H1 (cell line): ENCODE results near the gene AHI1. TPM values are rescaled to one million over a fixed set of nuclear protein-coding genes. Genes with fewer than 3 reads are reported as not detected.

Experiments used
- CTCF ChIA-PET: fragments of 300-600 bp; sonication (Branson Sonifier 250); formaldehyde crosslinking; loops from one replicate; lab custom pipeline; 2021; ENCODE audit not compliant: partially characterized antibody; lab: Charles Lee
- POLR2A ChIA-PET: fragments of 300-600 bp; sonication (Branson Sonifier 250); formaldehyde crosslinking; loops from one replicate; lab custom pipeline; 2021; ENCODE audit warnings: inconsistent platforms; ENCODE audit not compliant: partially characterized antibody; lab: Charles Lee
- DNase-seq, 2 experiments: peaks; one replicate each; pipeline versions ENCODE4 v3.0.0 to v3.0.0-alpha.2; 2010 to 2022; ENCODE audit warnings: low spot score in 2 of 2, low read depth in 1 of 2, mixed read lengths in 1 of 2
- FAIRE-seq: peaks from 2 replicates; lab custom pipeline; 2011; peaks lifted over from hg19 to GRCh38; lab: Jason Lieb, UNC
- H2AFZ ChIP-seq: 2 replicates; pipeline ENCODE4 v1.8.1; 2012; ENCODE audit warnings: low read length, inconsistent platforms
- H2AK5ac ChIP-seq: 2 replicates; pipeline ENCODE4 v1.6.1; 2013; ENCODE audit warnings: low read depth, low read length
- H2BK120ac ChIP-seq: replicated peaks from 2 replicates; pipeline ENCODE3; 2013; ENCODE audit warnings: low read depth, low read length, inconsistent platforms
- H2BK12ac ChIP-seq: 2 replicates; pipeline ENCODE4 v1.6.1; 2013; ENCODE audit warnings: low read depth, low read length
- H2BK15ac ChIP-seq: 2 replicates; pipeline ENCODE4 v1.6.1; 2013; ENCODE audit warnings: low read length
- H2BK20ac ChIP-seq: 2 replicates; pipeline ENCODE4 v1.6.1; 2013; ENCODE audit warnings: low read length
- H2BK5ac ChIP-seq: 2 replicates; pipeline ENCODE4 v1.6.1; 2013; ENCODE audit warnings: low read depth, low read length
- H3K14ac ChIP-seq: 2 replicates; pipeline ENCODE4 v1.6.1; 2013; ENCODE audit warnings: inconsistent platforms; ENCODE audit not compliant: insufficient read length
- H3K18ac ChIP-seq: 2 replicates; pipeline ENCODE4 v1.6.1; 2013; ENCODE audit warnings: low read length; ENCODE audit errors: extremely low read depth
- H3K23ac ChIP-seq: 2 replicates; pipeline ENCODE4 v1.6.1; 2013; ENCODE audit warnings: inconsistent platforms; ENCODE audit not compliant: insufficient read length
- H3K23me2 ChIP-seq: 2 replicates; pipeline ENCODE4 v1.6.1; 2013; ENCODE audit warnings: low read depth, low read length
- H3K27ac ChIP-seq: 2 replicates; pipeline ENCODE4 v1.6.1; 2011; ENCODE audit warnings: low read depth, low read length, inconsistent platforms
- H3K27me3 ChIP-seq, 4 experiments: replicated peaks in 1 of 4; 1 replicate in 1 of 4; 2 replicates in 3 of 4; pipeline versions ENCODE4 v1.6.1 to v1.8.1; 2011 to 2013; ENCODE audit warnings: low read length in 3 of 4, mild to moderate bottlenecking in 3 of 4, inconsistent platforms in 2 of 4, mixed read lengths in 2 of 4, moderate library complexity in 1 of 4; ENCODE audit not compliant: control insufficient read depth in 3 of 4, insufficient read depth in 3 of 4; ENCODE audit errors: extremely low read depth in 1 of 4
- H3K36me3 ChIP-seq, 4 experiments: 2 replicates each; pipeline versions ENCODE4 v1.6.1 to v1.8.1; 2011 to 2013; ENCODE audit warnings: mild to moderate bottlenecking in 4 of 4, low read length in 3 of 4, moderate library complexity in 2 of 4, control low read depth in 1 of 4, inconsistent platforms in 1 of 4; ENCODE audit not compliant: insufficient read depth in 4 of 4, control insufficient read depth in 2 of 4
- H3K4ac ChIP-seq: replicated peaks from 2 replicates; pipeline ENCODE3; 2013; ENCODE audit warnings: low read length, low read depth, mixed read lengths, inconsistent platforms; ENCODE audit not compliant: insufficient read length
- H3K4me1 ChIP-seq, 4 experiments: replicated peaks in 1 of 4; 1 replicate in 1 of 4; 2 replicates in 3 of 4; pipeline versions ENCODE4 v1.6.1 to v1.8.1; 2011 to 2013; ENCODE audit warnings: low read length in 3 of 4, inconsistent platforms in 2 of 4, mixed read lengths in 1 of 4; ENCODE audit not compliant: insufficient read depth in 4 of 4, control insufficient read depth in 3 of 4
- H3K4me2 ChIP-seq, 2 experiments: 2 replicates each; pipeline versions ENCODE4 v1.6.1 to v1.8.1; 2011 to 2013; ENCODE audit warnings: low read depth in 2 of 2, low read length in 2 of 2, control low read depth in 1 of 2, inconsistent platforms in 1 of 2, mild to moderate bottlenecking in 1 of 2; ENCODE audit not compliant: insufficient read depth in 1 of 2
- H3K4me3 ChIP-seq, 4 experiments: fragments of 200-600, 300-600 bp in 1 of 4; sonication (generic), shearing (Covaris generic), sonication (Bioruptor Twin) in 1 of 4; 2 replicates each; pipeline versions ENCODE4 v1.5.1 to v1.8.1; 2011 to 2016; ENCODE audit warnings: low read length in 4 of 4, low read depth in 3 of 4, control low read depth in 2 of 4, inconsistent platforms in 2 of 4, mild to moderate bottlenecking in 2 of 4, mixed read lengths in 1 of 4, moderate library complexity in 1 of 4; ENCODE audit not compliant: insufficient read depth in 2 of 4; ENCODE audit errors: extremely low read depth in 1 of 4
- H3K56ac ChIP-seq: replicated peaks from 2 replicates; pipeline ENCODE3; 2013; ENCODE audit warnings: low read depth, mild to moderate bottlenecking, mixed read lengths, low read length, inconsistent platforms; ENCODE audit not compliant: insufficient read length
- H3K79me1 ChIP-seq: 2 replicates; pipeline ENCODE4 v1.6.1; 2013; ENCODE audit warnings: low read depth, low read length, control low read depth
- H3K79me2 ChIP-seq, 2 experiments: 2 replicates each; pipeline versions ENCODE4 v1.6.1 to v1.8.1; 2012 to 2013; ENCODE audit warnings: low read length in 2 of 2, mild to moderate bottlenecking in 2 of 2, inconsistent platforms in 1 of 2; ENCODE audit not compliant: insufficient read depth in 2 of 2, control insufficient read depth in 1 of 2
- H3K9ac ChIP-seq, 4 experiments: replicated peaks in 1 of 4; 1 replicate in 1 of 4; 2 replicates in 3 of 4; pipeline versions ENCODE4 v1.6.1 to v1.8.1; 2011 to 2013; ENCODE audit warnings: low read depth in 3 of 4, low read length in 3 of 4, control low read depth in 2 of 4, mild to moderate bottlenecking in 2 of 4, moderate library complexity in 2 of 4, inconsistent platforms in 1 of 4; ENCODE audit errors: extremely low read depth in 1 of 4
- H3K9me3 ChIP-seq, 2 experiments: 2 replicates each; pipeline versions ENCODE4 v1.6.1 to v1.8.1; 2012 to 2013; ENCODE audit warnings: mild to moderate bottlenecking in 2 of 2, moderate library complexity in 2 of 2, control low read depth in 1 of 2, inconsistent platforms in 1 of 2, low read depth in 1 of 2, low read length in 1 of 2, mixed read lengths in 1 of 2; ENCODE audit not compliant: insufficient read depth in 2 of 2
- H4K20me1 ChIP-seq, 2 experiments: replicated peaks in 1 of 2; 2 replicates each; pipeline versions ENCODE3 to v1.8.1; 2011 to 2013; ENCODE audit warnings: inconsistent platforms in 2 of 2, low read length in 2 of 2, mild to moderate bottlenecking in 1 of 2; ENCODE audit not compliant: insufficient read depth in 2 of 2, control insufficient read depth in 1 of 2
- H4K5ac ChIP-seq: 2 replicates; pipeline ENCODE4 v1.6.1; 2013; ENCODE audit warnings: low read length, low read depth, mixed read lengths, inconsistent platforms; ENCODE audit not compliant: insufficient read length
- H4K8ac ChIP-seq: 2 replicates; pipeline ENCODE4 v1.8.0; 2013; ENCODE audit warnings: mild to moderate bottlenecking, moderate library complexity, low read length, inconsistent platforms; ENCODE audit not compliant: insufficient read depth; ENCODE audit errors: extremely low read depth
- H4K91ac ChIP-seq: replicated peaks from 2 replicates; pipeline ENCODE3; 2013; ENCODE audit warnings: low read length, mixed read lengths, inconsistent platforms; ENCODE audit not compliant: insufficient read length
- CHD2 ChIP-seq: IDR thresholded peaks from 2 replicates; pipeline ENCODE4 v1.6.1; 2012; ENCODE audit warnings: low read length, improper control_type of control experiment
- CTBP2 ChIP-seq: IDR thresholded peaks from 2 replicates; pipeline ENCODE4 v1.7.0; 2011; ENCODE audit warnings: borderline replicate concordance, mild to moderate bottlenecking, moderate library complexity, mixed read lengths, low read length; ENCODE audit not compliant: insufficient read depth, insufficient read length
- EZH2 ChIP-seq: fragments of 200-600 bp; sonication (generic); IDR thresholded peaks from 2 replicates; pipeline ENCODE4 v1.7.1; 2012; ENCODE audit warnings: low read depth, mild to moderate bottlenecking, moderate library complexity, low read length, inconsistent platforms; ENCODE audit not compliant: severe bottlenecking
- FOSL1 ChIP-seq: IDR thresholded peaks from 2 replicates; pipeline ENCODE4 v1.6.1; 2011; ENCODE audit warnings: mild to moderate bottlenecking, low read depth, low read length, moderate library complexity; ENCODE audit not compliant: insufficient read depth
- RNF2 ChIP-seq: fragments of 200-900, 300-1000 bp; sonication (generic); IDR thresholded peaks from 2 replicates; pipeline ENCODE4 v1.7.1; 2016; ENCODE audit warnings: borderline replicate concordance, low read depth, mild to moderate bottlenecking, antibody characterized with exemption, low read length; ENCODE audit not compliant: poor library complexity, severe bottlenecking; ENCODE audit errors: missing control alignments
- SP2 ChIP-seq: IDR thresholded peaks from 2 replicates; pipeline ENCODE4 v1.6.1; 2012; ENCODE audit warnings: mild to moderate bottlenecking, low read length, inconsistent platforms
- SRF ChIP-seq: IDR thresholded peaks from 2 replicates; pipeline ENCODE4 v1.6.1; 2011; ENCODE audit warnings: mild to moderate bottlenecking, low read depth, low read length, moderate library complexity
- WGBS, 2 experiments: shearing (Covaris generic) in 1 of 2; methylation state at CpG; one replicate each; pipeline versions ENCODE4 v1.1.6 to v1.1.7; 2013 to 2015; ENCODE audit warnings: low lambda C conversion rate in 2 of 2, mixed read lengths in 2 of 2, inconsistent platforms in 1 of 2, low coverage in 1 of 2, missing lambda C conversion rate in 1 of 2; ENCODE audit not compliant: insufficient replicate concordance in 2 of 2, insufficient coverage in 1 of 2, insufficient read length in 1 of 2; ENCODE audit errors: extremely low coverage in 1 of 2, missing lambda C conversion rate in 1 of 2; 5-methylcytosine and 5-hydroxymethylcytosine counted together
- polyA plus RNA-seq, 7 experiments: library from polyadenylated mRNA; depleted of rRNA in 3 of 7; stranded (reverse) in 5 of 7; unstranded in 2 of 7; fragments of >200 nt in 5 of 7; fragments of 200-250 nt in 2 of 7; gene quantifications; 1 replicate in 5 of 7; 2 replicates in 1 of 7; 4 replicates in 1 of 7; pipeline versions ENCODE4 v1.2.1 to v1.2.3, GENCODE V29; 2011 to 2013; ENCODE audit warnings: missing spikeins in 2 of 7, mixed read lengths in 2 of 7
- total RNA-seq: library from RNA; stranded (reverse); fragmentation: NEBNext Ultra II Directional; extraction: Animal tissue kit (Norgen Biotek cat#: 25700); gene quantifications from 2 replicates; pipeline ENCODE4 v1.2.1, GENCODE V29; 2021

AHI1 gene
- total and polyA plus RNA-seq, 2 of the 8 experiments (the other 6 are each of a cell fraction or from before 2014, with no cell fraction given), result 4.2 to 19.6 TPM

DNA sequence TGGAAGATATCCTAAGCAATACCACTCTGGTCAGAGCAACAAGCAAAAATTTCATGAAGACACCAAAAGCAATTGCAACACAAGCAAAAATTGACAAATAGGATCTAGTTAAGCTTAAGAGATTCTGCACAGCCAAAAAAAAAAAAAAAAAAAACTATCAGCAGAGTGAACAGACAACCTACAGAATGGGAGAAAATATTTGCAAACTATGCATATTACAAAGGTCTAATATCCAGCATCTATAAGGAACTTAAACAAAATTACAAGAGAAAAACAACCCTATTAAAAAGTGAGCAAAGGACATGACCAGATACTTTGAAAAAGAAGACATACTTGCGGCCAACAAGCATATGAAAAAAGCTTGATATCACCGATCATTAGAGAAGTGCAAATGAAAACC is 20.0 kb upstream of the AHI1 start:
- Histone ChIP-seq H3K4ac (no peak overlapping the region), H2BK20ac (no peak overlapping the region), H4K20me1 (no peaks in the 10 kb centered on the region), H3K4me1 (no peaks in the 10 kb centered on the region), H3K9ac (no peak overlapping the region)
- no peak for TF ChIP-seq CHD2
- TF ChIP-seq SRF, result no peak
- TF ChIP-seq SP2, result no peak
- no peak for TF ChIP-seq FOSL1
- TF ChIP-seq EZH2, result no peak
- no peak for TF ChIP-seq CTBP2
- TF ChIP-seq RNF2, result no peak
- TF ChIP-seq, all 59 proteins: peak for 0
- Histone ChIP-seq H3K36me3 (no peaks in the 10 kb centered on the region), H3K79me2 (no peaks in the 10 kb centered on the region), H2BK12ac (no peak overlapping the region), H2AFZ (no peak overlapping the region), H4K91ac (no peak overlapping the region), H2AK5ac (no peak overlapping the region), H4K5ac (no peak overlapping the region), H3K79me1 (no peaks in the 10 kb centered on the region), H3K18ac (no peak overlapping the region), H3K23ac (no peak overlapping the region), H2BK120ac (no peak overlapping the region), H2BK15ac (no peak overlapping the region), H3K4me2 (no peak overlapping the region), H3K27me3 (no peaks in the 10 kb centered on the region), H3K56ac (no peak overlapping the region), H3K14ac (no peak overlapping the region), H2BK5ac (no peak overlapping the region), H3K27ac (no peak overlapping the region), H3K9me3 (no peaks in the 10 kb centered on the region), H4K8ac (no peak overlapping the region), H3K4me3 (no peak overlapping the region), H3K23me2 (peaks cover 2% of the 10 kb centered on the region; the same call in 1 of the 2 replicates)
- no peak for FAIRE-seq
- DNase-seq, result no peak
- WGBS, 2 experiments, result 85% methylated on average over 2 of the region's 2 CpGs; no CpG with 5 or more reads in 1 of the 2 experiments
- CTCF ChIA-PET, result no interaction called here
- POLR2A ChIA-PET, result interaction anchor here (1.7 kb wide), 1 partner anchor 734 kb away, joined by 3 read pairs; no protein-coding TSS in a partner anchor
